HCT116 (cell line): ENCODE data around the gene POLDIP2. TPM values are rescaled to one million over a fixed set of nuclear protein-coding genes. Genes with fewer than 3 reads are reported as not detected.

ENCODE experiments used
- ATAC-seq: fragments of 200-7000 bp; cut with Tn5 transposase; 2 replicates; pipeline ENCODE4 v1.9.1; 2020; ENCODE audit warnings: mild to moderate bottlenecking, moderate library complexity
- BruUV-seq: library from RNA; stranded (reverse); fragments of 400-500 nt; replicated peaks from 2 replicates; lab custom pipeline; 2021; lab: Mats Ljungman, UMichigan
- CTCF ChIA-PET: fragments of 300-600 bp; sonication (Branson Sonifier 250); formaldehyde crosslinking; loops from one replicate; lab custom pipeline; 2021; ENCODE audit warnings: antibody characterized with exemption; lab: Charles Lee
- POLR2A ChIA-PET: fragments of 300-600, 350-600 bp; sonication (Branson Sonifier 250); formaldehyde crosslinking; loops from one replicate; lab custom pipeline; 2021; ENCODE audit warnings: antibody characterized with exemption; lab: Charles Lee
- RAD21 ChIA-PET, 2 experiments: fragments of 300-600 bp; sonication (Branson Sonifier 250); formaldehyde crosslinking; loops; one replicate each; lab custom pipeline; 2023; ENCODE audit warnings: low total read pairs in 2 of 2; ENCODE audit not compliant: uncharacterized antibody in 2 of 2, unreplicated experiment in 2 of 2, low non-redundant PET in 1 of 2; lab: Charles Lee
- DNase-seq: peaks from one replicate; pipeline ENCODE4 v3.0.0-alpha.2; 2010; ENCODE audit warnings: low read depth, low spot score
- H2AFZ ChIP-seq: fragments of 200-600 bp; shearing (Covaris generic), sonication (generic); 2 replicates; pipeline ENCODE4 v1.6.1; 2017; ENCODE audit warnings: low read depth, mixed run types, mixed read lengths, antibody characterized with exemption, low read length; ENCODE audit not compliant: poor library complexity, severe bottlenecking
- H3K27ac ChIP-seq: 2 replicates; pipeline ENCODE4 v1.5.1; 2012; ENCODE audit warnings: low read depth, low read length
- H3K27me3 ChIP-seq: fragments of 200-600 bp; sonication (generic); 2 replicates; pipeline ENCODE4 v1.6.1; 2016; ENCODE audit warnings: mixed run types, low read length, mixed read lengths; ENCODE audit not compliant: insufficient read depth
- H3K36me3 ChIP-seq, 2 experiments: fragments of 200-500 bp in 1 of 2; fragments of 200-600 bp in 1 of 2; sonication (Bioruptor generic) in 1 of 2; sonication (generic) in 1 of 2; 2 replicates each; pipeline versions ENCODE4 v1.5.1 to v1.6.1; 2014 to 2016; ENCODE audit warnings: low read length in 2 of 2, inconsistent platforms in 1 of 2, mixed read lengths in 1 of 2, mixed run types in 1 of 2; ENCODE audit not compliant: insufficient read depth in 2 of 2, control insufficient read depth in 1 of 2
- H3K4me1 ChIP-seq, 2 experiments: fragments of 200-600 bp in 1 of 2; sonication (generic) in 1 of 2; 2 replicates each; pipeline versions ENCODE4 v1.5.1 to v1.6.1; 2012 to 2017; ENCODE audit warnings: low read length in 2 of 2, inconsistent platforms in 1 of 2, mild to moderate bottlenecking in 1 of 2, mixed read lengths in 1 of 2, mixed run types in 1 of 2, moderate library complexity in 1 of 2; ENCODE audit not compliant: insufficient read depth in 2 of 2, control insufficient read depth in 1 of 2
- H3K4me2 ChIP-seq: fragments of 200-600 bp; sonication (generic); 2 replicates; pipeline ENCODE4 v1.6.1; 2017; ENCODE audit warnings: mixed run types, low read length, mixed read lengths
- H3K4me3 ChIP-seq, 2 experiments: fragments of 200-600 bp in 1 of 2; sonication (generic) in 1 of 2; replicated peaks in 1 of 2; 2 replicates each; pipeline ENCODE4 v1.5.1; 2011 to 2016; ENCODE audit warnings: low read length in 2 of 2, control low read depth in 1 of 2, low read depth in 1 of 2, mild to moderate bottlenecking in 1 of 2, mixed read lengths in 1 of 2, mixed run types in 1 of 2
- H3K79me2 ChIP-seq: fragments of 200-600 bp; sonication (generic); 2 replicates; pipeline ENCODE4 v1.6.1; 2017; ENCODE audit warnings: mild to moderate bottlenecking, mixed run types, low read length, moderate library complexity, mixed read lengths; ENCODE audit not compliant: insufficient read depth
- H3K9ac ChIP-seq: fragments of 200-600 bp; sonication (generic); 2 replicates; pipeline ENCODE4 v1.6.1; 2016; ENCODE audit warnings: low read length, mixed read lengths
- H3K9me2 ChIP-seq: fragments of 200-600 bp; sonication (generic), shearing (Covaris generic); 2 replicates; pipeline ENCODE4 v1.6.1; 2017; ENCODE audit warnings: mixed run types, mild to moderate bottlenecking, moderate library complexity; ENCODE audit not compliant: insufficient read depth
- H3K9me3 ChIP-seq, 2 experiments: fragments of 200-500 bp in 1 of 2; fragments of 200-600 bp in 1 of 2; sonication (Bioruptor generic) in 1 of 2; sonication (generic) in 1 of 2; 2 replicates each; pipeline ENCODE4 v1.6.1; 2014 to 2017; ENCODE audit warnings: low read length in 2 of 2, mixed read lengths in 2 of 2, inconsistent platforms in 1 of 2, low read depth in 1 of 2, mild to moderate bottlenecking in 1 of 2, mixed run types in 1 of 2, moderate library complexity in 1 of 2; ENCODE audit not compliant: control insufficient read depth in 1 of 2, insufficient read depth in 1 of 2
- H4K20me1 ChIP-seq: fragments of 200-600 bp; sonication (generic), shearing (Covaris generic); 2 replicates; pipeline ENCODE4 v1.6.1; 2017; ENCODE audit warnings: mixed run types, mild to moderate bottlenecking, moderate library complexity; ENCODE audit not compliant: insufficient read depth
- ATF3 ChIP-seq: IDR thresholded peaks from 2 replicates; pipeline ENCODE4 v1.6.1; 2012
- CBX3 ChIP-seq: IDR thresholded peaks from 2 replicates; pipeline ENCODE4 v1.6.1; 2012; ENCODE audit warnings: low read depth
- CTCF ChIP-seq, 3 experiments: fragments of 200-600 bp in 1 of 3; sonication (generic) in 1 of 3; IDR thresholded peaks in 2 of 3; conservative IDR thresholded peaks in 1 of 3; 2 replicates each; pipeline ENCODE4 v1.5.1; 2012 to 2017; ENCODE audit warnings: low read depth in 2 of 3, low read length in 2 of 3, antibody characterized with exemption in 1 of 3, borderline replicate concordance in 1 of 3, control low read depth in 1 of 3, mild to moderate bottlenecking in 1 of 3, mixed read lengths in 1 of 3, mixed run types in 1 of 3, moderate library complexity in 1 of 3; ENCODE audit not compliant: insufficient read depth in 1 of 3
- intact Hi-C: fragments of 100-400 bp; cut with micrococcal nuclease; formaldehyde crosslinking; loops from 2 replicates; pipeline ENCODE4 v1.10.0; 2022
- total RNA-seq: library from RNA; stranded (reverse); gene quantifications from one replicate; pipeline ENCODE4 v1.2.1, GENCODE V29; 2021; ENCODE audit not compliant: unreplicated experiment

The POLDIP2 gene
- total RNA-seq, 1 experiment from 2014 or later, result 78.0 TPM

- CTCF ChIA-PET, result no interaction called here
- no peak overlapping the region for H3K4me2 ChIP-seq
- ATAC-seq, result no peak
These were observed 5.9 kb upstream of the POLDIP2 start for GRCh38 chr17:28363186-28363585.

More at GRCh38 chr17:28363186-28363585, 5.9 kb upstream of the POLDIP2 start:
- Histone ChIP-seq H3K4me1 (peaks cover 7 to 9% of the 10 kb centered on the region in 2 experiments; a peak in 2 of 4 replicates), H2AFZ (no peak overlapping the region), H3K9me2 (no peaks in the 10 kb centered on the region), H3K27ac (no peak overlapping the region), H4K20me1 (no peaks in the 10 kb centered on the region), H3K9ac (no peak overlapping the region), H3K9me3 (no peaks in the 10 kb centered on the region), H3K79me2 (peaks cover 11% of the 10 kb centered on the region), H3K36me3 (peaks cover 15 to 20% of the 10 kb centered on the region in 2 experiments; a peak in 3 of 4 replicates), H3K27me3 (no peaks in the 10 kb centered on the region), H3K4me3 (no peak overlapping the region)
- intact Hi-C loops, result no loop called here
- no TSS peak for BruUV-seq
- ChIA-PET RAD21 (no interaction called here), POLR2A (no interaction called here)
- DNase-seq, result no peak
- no peak for TF ChIP-seq ATF3
- no peak for TF ChIP-seq CBX3
- TF ChIP-seq CTCF (IDR thresholded peaks at IDR 0.05 in 2 of 3, conservative IDR thresholded peaks at IDR 0.05 in 1 of 3; ENCODE audit: borderline replicate concordance in 1 of 3, insufficient read depth in 1 of 3, low read depth in 2 of 3, low read length in 2 of 3), result no peak
